Islet of Langerhans (tissue), 1 donor: ENCODE results near the gene SEPHS2.
"Not testable (repeated sequence)": the region's sequence is repeated elsewhere in the genome, so short reads cannot be mapped to it uniquely, and the experiment has no call there.

Source experiments
- FAIRE-seq: peaks from one replicate; lab custom pipeline; 2011; peaks lifted over from hg19 to GRCh38; lab: Jason Lieb, UNC

The SEPHS2 gene

GRCh38 chr16:30398661-30399434 is 46.8 kb downstream of the SEPHS2 start:
- no peak for FAIRE-seq

GRCh38 chr16:30397776-30398660 is 47.7 kb downstream of the SEPHS2 start:
- no peak for FAIRE-seq

- FAIRE-seq: no peak
Observed at GRCh38 chr16:30397056-30397455, 48.6 kb downstream of the SEPHS2 start.

GRCh38 chr16:30396627-30397026 is 49.0 kb downstream of the SEPHS2 start:
- FAIRE-seq: not testable (repeated sequence)

GRCh38 chr16:30395992-30396585 is 49.6 kb downstream of the SEPHS2 start:
- FAIRE-seq: no peak

- FAIRE-seq: no peak
Observed at GRCh38 chr16:30395155-30395991, 50.3 kb downstream of the SEPHS2 start, which contains the start of gene ZNF48. Gene ZNF48, plus strand, starts transcription at chr16:30395420. Its CDS starts 375 bp downstream, at chr16:30395795.

GRCh38 chr16:30394592-30395154 is 51.0 kb downstream of the SEPHS2 start:
- FAIRE-seq: no peak
